HCT116 (cell line): ENCODE measurements around the gene SGMS1. TPM values are rescaled to one million over a fixed set of nuclear protein-coding genes. Genes with fewer than 3 reads are reported as not detected.

Experiments used
- ATAC-seq: fragments of 200-7000 bp; cut with Tn5 transposase; 2 replicates; pipeline ENCODE4 v1.9.1; 2020; ENCODE audit warnings: mild to moderate bottlenecking, moderate library complexity
- BruUV-seq: library from RNA; stranded (reverse); fragments of 400-500 nt; replicated peaks from 2 replicates; lab custom pipeline; 2021; lab: Mats Ljungman, UMichigan
- CTCF ChIA-PET: fragments of 300-600 bp; sonication (Branson Sonifier 250); formaldehyde crosslinking; loops from one replicate; lab custom pipeline; 2021; ENCODE audit warnings: antibody characterized with exemption; lab: Charles Lee
- POLR2A ChIA-PET: fragments of 300-600, 350-600 bp; sonication (Branson Sonifier 250); formaldehyde crosslinking; loops from one replicate; lab custom pipeline; 2021; ENCODE audit warnings: antibody characterized with exemption; lab: Charles Lee
- RAD21 ChIA-PET, 2 experiments: fragments of 300-600 bp; sonication (Branson Sonifier 250); formaldehyde crosslinking; loops; one replicate each; lab custom pipeline; 2023; ENCODE audit warnings: low total read pairs in 2 of 2; ENCODE audit not compliant: uncharacterized antibody in 2 of 2, unreplicated experiment in 2 of 2, low non-redundant PET in 1 of 2; lab: Charles Lee
- DNase-seq: peaks from one replicate; pipeline ENCODE4 v3.0.0-alpha.2; 2010; ENCODE audit warnings: low read depth, low spot score
- H2AFZ ChIP-seq: fragments of 200-600 bp; shearing (Covaris generic), sonication (generic); 2 replicates; pipeline ENCODE4 v1.6.1; 2017; ENCODE audit warnings: low read depth, mixed run types, mixed read lengths, antibody characterized with exemption, low read length; ENCODE audit not compliant: poor library complexity, severe bottlenecking
- H3K27ac ChIP-seq: 2 replicates; pipeline ENCODE4 v1.5.1; 2012; ENCODE audit warnings: low read depth, low read length
- H3K27me3 ChIP-seq: fragments of 200-600 bp; sonication (generic); 2 replicates; pipeline ENCODE4 v1.6.1; 2016; ENCODE audit warnings: mixed run types, low read length, mixed read lengths; ENCODE audit not compliant: insufficient read depth
- H3K36me3 ChIP-seq, 2 experiments: fragments of 200-500 bp in 1 of 2; fragments of 200-600 bp in 1 of 2; sonication (Bioruptor generic) in 1 of 2; sonication (generic) in 1 of 2; 2 replicates each; pipeline versions ENCODE4 v1.5.1 to v1.6.1; 2014 to 2016; ENCODE audit warnings: low read length in 2 of 2, inconsistent platforms in 1 of 2, mixed read lengths in 1 of 2, mixed run types in 1 of 2; ENCODE audit not compliant: insufficient read depth in 2 of 2, control insufficient read depth in 1 of 2
- H3K4me1 ChIP-seq, 2 experiments: fragments of 200-600 bp in 1 of 2; sonication (generic) in 1 of 2; 2 replicates each; pipeline versions ENCODE4 v1.5.1 to v1.6.1; 2012 to 2017; ENCODE audit warnings: low read length in 2 of 2, inconsistent platforms in 1 of 2, mild to moderate bottlenecking in 1 of 2, mixed read lengths in 1 of 2, mixed run types in 1 of 2, moderate library complexity in 1 of 2; ENCODE audit not compliant: insufficient read depth in 2 of 2, control insufficient read depth in 1 of 2
- H3K4me2 ChIP-seq: fragments of 200-600 bp; sonication (generic); 2 replicates; pipeline ENCODE4 v1.6.1; 2017; ENCODE audit warnings: mixed run types, low read length, mixed read lengths
- H3K4me3 ChIP-seq, 2 experiments: fragments of 200-600 bp in 1 of 2; sonication (generic) in 1 of 2; replicated peaks in 1 of 2; 2 replicates each; pipeline ENCODE4 v1.5.1; 2011 to 2016; ENCODE audit warnings: low read length in 2 of 2, control low read depth in 1 of 2, low read depth in 1 of 2, mild to moderate bottlenecking in 1 of 2, mixed read lengths in 1 of 2, mixed run types in 1 of 2
- H3K79me2 ChIP-seq: fragments of 200-600 bp; sonication (generic); 2 replicates; pipeline ENCODE4 v1.6.1; 2017; ENCODE audit warnings: mild to moderate bottlenecking, mixed run types, low read length, moderate library complexity, mixed read lengths; ENCODE audit not compliant: insufficient read depth
- H3K9ac ChIP-seq: fragments of 200-600 bp; sonication (generic); 2 replicates; pipeline ENCODE4 v1.6.1; 2016; ENCODE audit warnings: low read length, mixed read lengths
- H3K9me2 ChIP-seq: fragments of 200-600 bp; sonication (generic), shearing (Covaris generic); 2 replicates; pipeline ENCODE4 v1.6.1; 2017; ENCODE audit warnings: mixed run types, mild to moderate bottlenecking, moderate library complexity; ENCODE audit not compliant: insufficient read depth
- H3K9me3 ChIP-seq, 2 experiments: fragments of 200-500 bp in 1 of 2; fragments of 200-600 bp in 1 of 2; sonication (Bioruptor generic) in 1 of 2; sonication (generic) in 1 of 2; 2 replicates each; pipeline ENCODE4 v1.6.1; 2014 to 2017; ENCODE audit warnings: low read length in 2 of 2, mixed read lengths in 2 of 2, inconsistent platforms in 1 of 2, low read depth in 1 of 2, mild to moderate bottlenecking in 1 of 2, mixed run types in 1 of 2, moderate library complexity in 1 of 2; ENCODE audit not compliant: control insufficient read depth in 1 of 2, insufficient read depth in 1 of 2
- H4K20me1 ChIP-seq: fragments of 200-600 bp; sonication (generic), shearing (Covaris generic); 2 replicates; pipeline ENCODE4 v1.6.1; 2017; ENCODE audit warnings: mixed run types, mild to moderate bottlenecking, moderate library complexity; ENCODE audit not compliant: insufficient read depth
- EZH2 ChIP-seq: fragments of 200-600 bp; sonication (generic); IDR thresholded peaks from 2 replicates; pipeline ENCODE4 v1.6.1; 2017; ENCODE audit warnings: antibody characterized with exemption, mixed run types
- FOSL1 ChIP-seq: IDR thresholded peaks from 2 replicates; pipeline ENCODE4 v1.6.1; 2012; ENCODE audit warnings: low read depth
- POLR2A ChIP-seq: IDR thresholded peaks from 2 replicates; pipeline ENCODE4 v1.7.0; 2011; ENCODE audit warnings: borderline replicate concordance; ENCODE audit not compliant: insufficient read depth, insufficient read length; ENCODE audit errors: extremely low read depth
- SIN3A ChIP-seq: IDR thresholded peaks from 2 replicates; pipeline ENCODE4 v1.6.1; 2012; ENCODE audit warnings: low read depth
- TCF7L2 ChIP-seq: IDR thresholded peaks from 2 replicates; pipeline ENCODE4 v1.7.0; 2011; ENCODE audit warnings: borderline replicate concordance, inconsistent platforms; ENCODE audit not compliant: insufficient read depth, insufficient read length; ENCODE audit errors: extremely low read depth
- ZNF274 ChIP-seq: fragments of 200-500 bp; sonication (Bioruptor generic); IDR thresholded peaks from 2 replicates; pipeline ENCODE4 v1.6.1; 2014; ENCODE audit warnings: mild to moderate bottlenecking, low read depth, low read length, inconsistent platforms
- intact Hi-C: fragments of 100-400 bp; cut with micrococcal nuclease; formaldehyde crosslinking; loops from 2 replicates; pipeline ENCODE4 v1.10.0; 2022
- total RNA-seq: library from RNA; stranded (reverse); gene quantifications from one replicate; pipeline ENCODE4 v1.2.1, GENCODE V29; 2021; ENCODE audit not compliant: unreplicated experiment
- TF ChIP-seq, protein P1 (sequence below): IDR thresholded peaks from 2 replicates; pipeline ENCODE4 v1.6.1; 2012
- TF ChIP-seq, protein P2 (sequence below), 3 experiments: fragments of 200-600 bp in 1 of 3; sonication (generic) in 1 of 3; IDR thresholded peaks in 2 of 3; conservative IDR thresholded peaks in 1 of 3; 2 replicates each; pipeline ENCODE4 v1.5.1; 2012 to 2017; ENCODE audit warnings: low read depth in 2 of 3, low read length in 2 of 3, antibody characterized with exemption in 1 of 3, borderline replicate concordance in 1 of 3, control low read depth in 1 of 3, mild to moderate bottlenecking in 1 of 3, mixed read lengths in 1 of 3, mixed run types in 1 of 3, moderate library complexity in 1 of 3; ENCODE audit not compliant: insufficient read depth in 1 of 3

SGMS1 gene
- total RNA-seq, 1 experiment from 2014 or later: 29.1 TPM

- no peaks in the 10 kb centered on the region for H3K9me2 ChIP-seq
- peaks cover 0 to 11% of the 10 kb centered on the region in 2 experiments; a peak in 1 of 4 replicates for H3K4me1 ChIP-seq
- ATAC-seq: no peak
- H2AFZ ChIP-seq: no peak overlapping the region
- POLR2A ChIA-PET: no interaction called here
- H3K9me3 ChIP-seq: no peaks in the 10 kb centered on the region
- no peak overlapping the region for H3K27ac ChIP-seq
- H3K9ac ChIP-seq: no peak overlapping the region
- DNase-seq: no peak
- no TSS peak for BruUV-seq
- no peaks in the 10 kb centered on the region for H4K20me1 ChIP-seq
- H3K4me3 ChIP-seq: no peak overlapping the region
- TF ChIP-seq FOSL1 (no peak), ZNF274 (no peak), POLR2A (no peak), TCF7L2 (no peak), EZH2 (no peak), SIN3A (no peak)
- TF ChIP-seq, protein P1, sequence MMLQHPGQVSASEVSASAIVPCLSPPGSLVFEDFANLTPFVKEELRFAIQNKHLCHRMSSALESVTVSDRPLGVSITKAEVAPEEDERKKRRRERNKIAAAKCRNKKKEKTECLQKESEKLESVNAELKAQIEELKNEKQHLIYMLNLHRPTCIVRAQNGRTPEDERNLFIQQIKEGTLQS: no peak
- TF ChIP-seq, protein P2, sequence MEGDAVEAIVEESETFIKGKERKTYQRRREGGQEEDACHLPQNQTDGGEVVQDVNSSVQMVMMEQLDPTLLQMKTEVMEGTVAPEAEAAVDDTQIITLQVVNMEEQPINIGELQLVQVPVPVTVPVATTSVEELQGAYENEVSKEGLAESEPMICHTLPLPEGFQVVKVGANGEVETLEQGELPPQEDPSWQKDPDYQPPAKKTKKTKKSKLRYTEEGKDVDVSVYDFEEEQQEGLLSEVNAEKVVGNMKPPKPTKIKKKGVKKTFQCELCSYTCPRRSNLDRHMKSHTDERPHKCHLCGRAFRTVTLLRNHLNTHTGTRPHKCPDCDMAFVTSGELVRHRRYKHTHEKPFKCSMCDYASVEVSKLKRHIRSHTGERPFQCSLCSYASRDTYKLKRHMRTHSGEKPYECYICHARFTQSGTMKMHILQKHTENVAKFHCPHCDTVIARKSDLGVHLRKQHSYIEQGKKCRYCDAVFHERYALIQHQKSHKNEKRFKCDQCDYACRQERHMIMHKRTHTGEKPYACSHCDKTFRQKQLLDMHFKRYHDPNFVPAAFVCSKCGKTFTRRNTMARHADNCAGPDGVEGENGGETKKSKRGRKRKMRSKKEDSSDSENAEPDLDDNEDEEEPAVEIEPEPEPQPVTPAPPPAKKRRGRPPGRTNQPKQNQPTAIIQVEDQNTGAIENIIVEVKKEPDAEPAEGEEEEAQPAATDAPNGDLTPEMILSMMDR (IDR thresholded peaks at IDR 0.05 in 2 of 3, conservative IDR thresholded peaks at IDR 0.05 in 1 of 3; ENCODE audit: borderline replicate concordance in 1 of 3, insufficient read depth in 1 of 3, low read depth in 2 of 3, low read length in 2 of 3): no peak
- H3K36me3 ChIP-seq: no peaks in the 10 kb centered on the region
- CTCF ChIA-PET: no interaction called here
- H3K27me3 ChIP-seq: no peaks in the 10 kb centered on the region
- H3K4me2 ChIP-seq: no peak overlapping the region
- intact Hi-C loops: no loop called here
- no peaks in the 10 kb centered on the region for H3K79me2 ChIP-seq
- RAD21 ChIA-PET: no interaction called here
These were observed 152.8 kb downstream of the SGMS1 start for GRCh38 chr10:50470798-50471582.
